Panc1 (cell line): ENCODE data around the gene CADPS2. TPM values are rescaled to one million over a fixed set of nuclear protein-coding genes. Genes with fewer than 3 reads are reported as not detected.

ENCODE experiments used
- ATAC-seq: fragments of 200-7000 bp; cut with Tn5 transposase; 2 replicates; pipeline ENCODE4 v1.9.1; 2020; ENCODE audit warnings: mild to moderate bottlenecking, moderate library complexity
- BruUV-seq: library from RNA; stranded (reverse); fragments of 400-500 nt; replicated peaks from 2 replicates; lab custom pipeline; 2021; lab: Mats Ljungman, UMichigan
- CTCF ChIA-PET: fragments of 300-600 bp; sonication (Branson Sonifier 250); formaldehyde crosslinking; loops from one replicate; lab custom pipeline; 2022; ENCODE audit warnings: antibody characterized with exemption; lab: Charles Lee
- POLR2A ChIA-PET: fragments of 300-600 bp; sonication (Branson Sonifier 250); formaldehyde crosslinking; loops from one replicate; lab custom pipeline; 2022; ENCODE audit warnings: antibody characterized with exemption; lab: Charles Lee
- DNase-seq: peaks from one replicate; pipeline ENCODE4 v3.0.0-alpha.2; 2010; ENCODE audit warnings: low read depth, low spot score
- H3K27ac ChIP-seq: 2 replicates; pipeline ENCODE4 v1.5.1; 2011; ENCODE audit warnings: mild to moderate bottlenecking, low read length, inconsistent platforms
- H3K27me3 ChIP-seq: fragments of 200-500 bp; sonication (Bioruptor generic); 2 replicates; pipeline ENCODE4 v1.6.0; 2014; ENCODE audit warnings: low read length, inconsistent platforms; ENCODE audit not compliant: control insufficient read depth, insufficient read depth
- H3K36me3 ChIP-seq: fragments of 200-500 bp; sonication (Bioruptor generic); 2 replicates; pipeline ENCODE4 v1.5.1; 2014; ENCODE audit warnings: inconsistent platforms, mild to moderate bottlenecking, low read length, moderate library complexity; ENCODE audit not compliant: control insufficient read depth, insufficient read depth
- H3K4me1 ChIP-seq: 2 replicates; pipeline ENCODE4 v1.5.1; 2011; ENCODE audit warnings: inconsistent platforms, mild to moderate bottlenecking, low read length, moderate library complexity; ENCODE audit not compliant: control insufficient read depth, insufficient read depth
- H3K4me3 ChIP-seq, 2 experiments: 2 replicates each; pipeline ENCODE4 v1.5.1; 2011 to 2012; ENCODE audit warnings: low read depth in 2 of 2, low read length in 2 of 2, mild to moderate bottlenecking in 2 of 2, inconsistent platforms in 1 of 2, moderate library complexity in 1 of 2
- H3K9me3 ChIP-seq: fragments of 200-500 bp; sonication (Bioruptor generic); 2 replicates; pipeline ENCODE4 v1.5.1; 2014; ENCODE audit warnings: low read depth, mild to moderate bottlenecking, inconsistent platforms, low read length, moderate library complexity; ENCODE audit not compliant: control insufficient read depth, insufficient read depth
- CTCF ChIP-seq: fragments of 450-650 bp; IDR thresholded peaks from 2 replicates; pipeline ENCODE4 v1.5.1; 2017; ENCODE audit warnings: mild to moderate bottlenecking
- POLR2AphosphoS5 ChIP-seq: IDR thresholded peaks from 2 replicates; pipeline ENCODE4 v1.6.1; 2012; ENCODE audit warnings: mild to moderate bottlenecking, low read depth, low read length, moderate library complexity
- REST ChIP-seq, 2 experiments: IDR thresholded peaks; 2 replicates each; pipeline ENCODE4 v1.6.1; 2011 to 2012; ENCODE audit warnings: low read depth in 2 of 2, control low read depth in 1 of 2, low read length in 1 of 2, mild to moderate bottlenecking in 1 of 2, moderate library complexity in 1 of 2; ENCODE audit not compliant: insufficient read depth in 1 of 2
- SIN3A ChIP-seq: IDR thresholded peaks from 2 replicates; pipeline ENCODE4 v1.6.1; 2012; ENCODE audit warnings: low read depth, mild to moderate bottlenecking, low read length, moderate library complexity, borderline replicate concordance; ENCODE audit not compliant: insufficient read depth
- TCF7L2 ChIP-seq: IDR thresholded peaks from 2 replicates; pipeline ENCODE4 v1.6.1; 2011; ENCODE audit warnings: mild to moderate bottlenecking, low read depth, low read length, inconsistent platforms
- in situ Hi-C: cut with HindIII; loops from 2 replicates; pipeline ENCODE4 v1.10.0; 2016; ENCODE audit warnings: low sequenced_read_pairs, low pct_unique_long_range_greater_than_20kb
- intact Hi-C: fragments of 100-400 bp; cut with micrococcal nuclease; formaldehyde crosslinking; loops from one replicate; pipeline ENCODE4 v1.10.0; 2022; ENCODE audit not compliant: unreplicated experiment
- total RNA-seq: library from RNA; stranded (reverse); gene quantifications from one replicate; pipeline ENCODE4 v1.2.1, GENCODE V29; 2021; ENCODE audit not compliant: unreplicated experiment

The CADPS2 gene
- total RNA-seq, 1 experiment from 2014 or later: 1.6 TPM

- Histone ChIP-seq H3K4me3 (no peak overlapping the region), H3K9me3 (no peaks in the 10 kb centered on the region), H3K36me3 (no peaks in the 10 kb centered on the region), H3K27ac (no peak overlapping the region), H3K27me3 (no peaks in the 10 kb centered on the region), H3K4me1 (no peaks in the 10 kb centered on the region)
- no TSS peak for BruUV-seq
- no peak for DNase-seq
- POLR2A ChIA-PET: no interaction called here
- in situ Hi-C loops: no loop called here
- intact Hi-C loops: no loop called here
- CTCF ChIA-PET: no interaction called here
- TF ChIP-seq SIN3A (no peak), POLR2AphosphoS5 (no peak), CTCF (no peak), REST (IDR thresholded peaks at IDR 0.05; ENCODE audit: insufficient read depth in 1 of 2, low read depth in 2 of 2, low read length in 1 of 2) (no peak), TCF7L2 (no peak)
- ATAC-seq: no peak
Measured at GRCh38 chr7:122691569-122692235, 194.6 kb downstream of the CADPS2 start.

- in situ Hi-C loops: no loop called here
- TF ChIP-seq TCF7L2 (no peak), POLR2AphosphoS5 (no peak), SIN3A (no peak), REST (IDR thresholded peaks at IDR 0.05; ENCODE audit: insufficient read depth in 1 of 2, low read depth in 2 of 2, low read length in 1 of 2) (no peak), CTCF (no peak)
- intact Hi-C loops: no loop called here
- no TSS peak for BruUV-seq
- Histone ChIP-seq H3K27me3 (no peaks in the 10 kb centered on the region), H3K27ac (no peak overlapping the region), H3K4me3 (no peak overlapping the region), H3K36me3 (no peaks in the 10 kb centered on the region), H3K4me1 (no peaks in the 10 kb centered on the region), H3K9me3 (no peaks in the 10 kb centered on the region)
- ATAC-seq: no peak
- no peak for DNase-seq
- ChIA-PET POLR2A (no interaction called here), CTCF (no interaction called here)
Measured at GRCh38 chr7:122689346-122690109, 196.7 kb downstream of the CADPS2 start.
